NCI-H1930 (cell line): ENCODE results near the gene LIG3.
"Not testable (repeated sequence)": the region's sequence is repeated elsewhere in the genome, so short reads cannot be mapped to it uniquely, and the experiment has no call there.

ENCODE experiments used
- DNase-seq, 2 experiments: peaks; one replicate each; lab custom pipeline; 2025; lab: John Stamatoyannopoulos, UW

The LIG3 gene

GRCh38 chr17:34999456-34999855 lies 19.1 kb downstream of the LIG3 start:
- no peak for DNase-seq

GRCh38 chr17:35000965-35001364 lies 20.7 kb downstream of the LIG3 start:
- not testable (repeated sequence) for DNase-seq

GRCh38 chr17:35001549-35001948 lies 21.2 kb downstream of the LIG3 start:
- DNase-seq, result no peak

GRCh38 chr17:35002876-35003551 lies 22.7 kb downstream of the LIG3 start:
- no peak for DNase-seq

GRCh38 chr17:35003778-35004177 lies 23.5 kb downstream of the LIG3 start:
- no peak for DNase-seq

GRCh38 chr17:35006345-35006744 lies 26.0 kb downstream of the LIG3 start:
- DNase-seq, result no peak

GRCh38 chr17:35006961-35007360 lies 26.6 kb downstream of the LIG3 start:
- DNase-seq, result no peak

GRCh38 chr17:35010093-35010492 lies 29.8 kb downstream of the LIG3 start:
- no peak for DNase-seq

- no peak for DNase-seq
Observed at GRCh38 chr17:35011671-35012216, 31.4 kb downstream of the LIG3 start.

GRCh38 chr17:35016369-35016768 lies 36.1 kb downstream of the LIG3 start:
- no peak for DNase-seq

- no peak for DNase-seq
Observed at GRCh38 chr17:35017021-35017420, 36.7 kb downstream of the LIG3 start.

- no peak for DNase-seq
Observed at GRCh38 chr17:35018814-35019213, 38.5 kb downstream of the LIG3 start.

GRCh38 chr17:35019386-35020179 lies 39.3 kb downstream of the LIG3 start:
- no peak for DNase-seq

GRCh38 chr17:35021520-35022380 lies 41.4 kb downstream of the LIG3 start:
- no peak for DNase-seq

- DNase-seq, result no peak
Observed at GRCh38 chr17:35022536-35023063, 42.3 kb downstream of the LIG3 start.

- DNase-seq, result no peak
Observed at GRCh38 chr17:35023538-35023937, 43.2 kb downstream of the LIG3 start.

GRCh38 chr17:35025541-35025940 lies 45.2 kb downstream of the LIG3 start:
- no peak for DNase-seq

GRCh38 chr17:35028097-35028496 lies 47.8 kb downstream of the LIG3 start:
- not testable (repeated sequence) for DNase-seq

- DNase-seq, result no peak
Observed at GRCh38 chr17:35028531-35029262, 48.4 kb downstream of the LIG3 start.

- DNase-seq, result no peak
Observed at GRCh38 chr17:35030780-35031179, 50.5 kb downstream of the LIG3 start.

- DNase-seq, result no peak
Observed at GRCh38 chr17:35038453-35038852, 58.1 kb downstream of the LIG3 start.
